ENCODE data around the gene SLC35G3. TPM values are rescaled to one million over a fixed set of nuclear protein-coding genes. Genes with fewer than 3 reads are reported as not detected.

SLC35G3 gene
- total RNA-seq, 2 donors from 2014 or later = not detected

DNA sequence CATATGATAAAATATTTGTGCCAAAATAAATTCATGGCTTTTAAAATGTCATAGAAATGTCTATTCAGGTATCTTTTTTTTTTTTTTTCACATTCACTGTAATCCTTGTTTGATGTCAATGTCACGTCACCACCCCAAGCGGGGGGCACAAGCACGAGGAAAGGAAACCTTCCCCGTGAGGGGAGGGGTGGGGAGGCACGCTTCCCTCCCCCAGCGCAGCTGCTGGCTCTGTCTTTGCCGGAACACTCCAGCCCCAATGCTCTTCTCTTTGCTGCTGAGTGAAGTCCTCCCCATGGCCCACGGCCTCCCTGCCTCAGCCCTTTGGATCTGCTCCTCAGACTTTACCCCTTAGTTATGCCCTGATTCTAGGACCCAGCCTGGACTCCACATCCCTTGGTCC, 1.5 kb downstream of the SLC35G3 start:
- Histone ChIP-seq H3K36me3 (no peaks in the 10 kb centered on the region), H3K9ac (ENCODE audit: low read depth in 2 of 2, low read length in 2 of 2) (no peak overlapping the region), H3K4me1 (no peaks in the 10 kb centered on the region), H3K9me3 (no peaks in the 10 kb centered on the region), H3K27ac (no peak overlapping the region), H3K4me3 (no peak overlapping the region), H3K27me3 (no peaks in the 10 kb centered on the region)
- DNase-seq = no peak
- no peak for TF ChIP-seq CTCF (IDR thresholded peaks at IDR 0.05)
- intact Hi-C loops (cut with DNase I) = no loop called here

DNA sequence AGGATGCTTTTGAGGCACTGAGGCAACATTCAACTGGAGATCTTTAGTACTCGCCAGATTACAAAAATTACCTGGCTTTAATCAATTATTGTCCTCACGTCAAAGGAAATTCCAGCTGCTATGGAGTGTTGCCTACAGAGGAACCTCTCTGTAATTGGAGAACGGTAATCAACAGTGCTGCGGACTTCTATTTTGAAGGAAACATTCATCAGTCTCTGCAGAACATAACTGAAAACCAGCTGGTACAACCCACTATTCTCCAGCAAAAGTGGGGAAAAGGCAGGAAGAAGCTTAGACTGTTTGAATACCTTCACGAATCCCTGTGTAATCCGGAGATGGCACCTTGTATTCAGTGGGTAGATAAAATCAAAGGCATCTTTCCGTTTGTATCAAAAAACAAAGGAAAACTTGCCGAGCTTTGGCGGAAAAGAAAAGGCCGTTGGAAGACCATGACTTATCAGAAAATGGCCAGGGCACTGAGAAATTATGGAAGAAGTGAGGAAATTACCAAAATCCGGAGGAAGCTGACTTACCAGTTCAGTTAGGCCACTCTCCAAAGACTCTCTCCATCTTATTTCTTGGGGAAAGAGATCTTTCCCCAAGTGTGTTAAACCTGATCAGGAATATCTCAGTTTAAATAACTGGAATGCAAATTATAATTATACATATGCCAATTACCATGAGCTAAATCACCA, 3.0 kb downstream of the SLC35G3 start:
- Histone ChIP-seq H3K27ac (no peak overlapping the region), H3K4me3 (no peak overlapping the region), H3K9me3 (no peaks in the 10 kb centered on the region), H3K9ac (ENCODE audit: low read depth in 2 of 2, low read length in 2 of 2) (no peak overlapping the region), H3K4me1 (no peaks in the 10 kb centered on the region), H3K36me3 (no peaks in the 10 kb centered on the region), H3K27me3 (no peaks in the 10 kb centered on the region)
- no peak for TF ChIP-seq CTCF (IDR thresholded peaks at IDR 0.05)
- no peak for DNase-seq
- intact Hi-C loops (cut with DNase I) = no loop called here

DNA sequence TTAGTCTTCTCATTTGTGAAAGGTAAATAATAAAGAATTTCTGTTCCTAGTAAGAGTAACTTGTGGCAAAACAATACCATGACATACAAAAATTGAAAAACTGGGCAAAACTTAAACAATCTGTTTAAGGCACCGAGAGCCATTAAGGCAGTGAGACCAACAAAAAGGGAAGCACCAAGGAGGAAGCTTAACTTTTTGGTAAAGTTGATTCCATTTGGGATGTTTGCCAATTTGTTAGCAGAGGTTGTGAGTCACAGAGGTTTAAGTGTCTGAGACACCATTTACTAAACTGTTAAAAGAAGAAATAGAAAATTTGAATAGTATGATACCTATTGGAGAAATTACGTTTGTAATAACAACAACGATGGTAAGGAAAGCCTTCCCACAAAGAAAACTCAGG, 4.9 kb downstream of the SLC35G3 start:
- H3K9ac ChIP-seq (ENCODE audit: low read depth in 2 of 2, low read length in 2 of 2) = no peak overlapping the region
- H3K27ac ChIP-seq = no peak overlapping the region
- H3K4me1 ChIP-seq = no peaks in the 10 kb centered on the region
- no peaks in the 10 kb centered on the region for H3K36me3 ChIP-seq
- no peaks in the 10 kb centered on the region for H3K9me3 ChIP-seq
- H3K4me3 ChIP-seq = no peak overlapping the region
- intact Hi-C loops (cut with DNase I) = no loop called here
- no peaks in the 10 kb centered on the region for H3K27me3 ChIP-seq
- TF ChIP-seq CTCF (IDR thresholded peaks at IDR 0.05) = no peak
- DNase-seq = no peak

DNA sequence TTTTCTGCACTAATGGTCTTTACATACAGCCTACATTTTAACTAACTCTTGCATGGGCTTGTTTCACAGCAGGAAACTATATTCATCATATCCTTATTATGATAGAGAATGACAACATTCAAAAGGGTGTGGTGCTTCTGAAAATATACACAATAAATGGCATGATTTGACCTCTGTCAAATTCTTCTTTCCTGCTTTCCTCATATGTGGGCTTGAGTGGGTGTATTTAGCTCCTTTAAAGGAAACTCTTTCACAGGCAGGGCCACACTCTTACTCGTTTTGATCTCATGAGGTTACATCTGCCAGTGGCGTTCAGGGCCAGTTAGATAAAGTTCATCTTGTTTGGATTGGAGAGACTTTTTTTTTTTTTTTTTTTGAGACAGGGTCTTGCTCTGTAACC, 6.1 kb downstream of the SLC35G3 start:
- DNase-seq = no peak
- H3K27ac ChIP-seq = no peak overlapping the region
- intact Hi-C loops (cut with DNase I) = no loop called here

GRCh38 chr17:35187481-35187880, 6.7 kb downstream of the SLC35G3 start:
- H3K4me1 ChIP-seq = no peaks in the 10 kb centered on the region
- no peaks in the 10 kb centered on the region for H3K9me3 ChIP-seq
- intact Hi-C loops (cut with DNase I) = no loop called here
- no peak for DNase-seq
- no peak overlapping the region for H3K9ac ChIP-seq (ENCODE audit: low read depth in 2 of 2, low read length in 2 of 2)
- H3K27me3 ChIP-seq = no peaks in the 10 kb centered on the region
- H3K27ac ChIP-seq = no peak overlapping the region
- no peaks in the 10 kb centered on the region for H3K36me3 ChIP-seq
- no peak for TF ChIP-seq CTCF (IDR thresholded peaks at IDR 0.05)
- no peak overlapping the region for H3K4me3 ChIP-seq

More for the DNA sequence above, 6.1 kb downstream of the SLC35G3 start:
- H3K9ac ChIP-seq (ENCODE audit: low read depth in 2 of 2, low read length in 2 of 2) = no peak overlapping the region
- H3K4me3 ChIP-seq = no peak overlapping the region
- H3K36me3 ChIP-seq = no peaks in the 10 kb centered on the region
- no peaks in the 10 kb centered on the region for H3K9me3 ChIP-seq
- H3K4me1 ChIP-seq = no peaks in the 10 kb centered on the region
- no peak for TF ChIP-seq CTCF (IDR thresholded peaks at IDR 0.05)
- H3K27me3 ChIP-seq = no peaks in the 10 kb centered on the region
